Stimulated activated CD8-positive, alpha-beta memory T cell treated with anti-CD3 and anti-CD28 coated beads, Interleukin-12 subunit alpha, Interleukin-12 subunit beta, amount 100 ng/mL, for 24 hours (primary cell): Measurements from ENCODE around the gene COPS2.

Experiments used
- DNase-seq: peaks from one replicate; pipeline ENCODE4 v3.0.0-alpha.2; 2020; ENCODE audit errors: extremely low read depth

Gene COPS2

DNA sequence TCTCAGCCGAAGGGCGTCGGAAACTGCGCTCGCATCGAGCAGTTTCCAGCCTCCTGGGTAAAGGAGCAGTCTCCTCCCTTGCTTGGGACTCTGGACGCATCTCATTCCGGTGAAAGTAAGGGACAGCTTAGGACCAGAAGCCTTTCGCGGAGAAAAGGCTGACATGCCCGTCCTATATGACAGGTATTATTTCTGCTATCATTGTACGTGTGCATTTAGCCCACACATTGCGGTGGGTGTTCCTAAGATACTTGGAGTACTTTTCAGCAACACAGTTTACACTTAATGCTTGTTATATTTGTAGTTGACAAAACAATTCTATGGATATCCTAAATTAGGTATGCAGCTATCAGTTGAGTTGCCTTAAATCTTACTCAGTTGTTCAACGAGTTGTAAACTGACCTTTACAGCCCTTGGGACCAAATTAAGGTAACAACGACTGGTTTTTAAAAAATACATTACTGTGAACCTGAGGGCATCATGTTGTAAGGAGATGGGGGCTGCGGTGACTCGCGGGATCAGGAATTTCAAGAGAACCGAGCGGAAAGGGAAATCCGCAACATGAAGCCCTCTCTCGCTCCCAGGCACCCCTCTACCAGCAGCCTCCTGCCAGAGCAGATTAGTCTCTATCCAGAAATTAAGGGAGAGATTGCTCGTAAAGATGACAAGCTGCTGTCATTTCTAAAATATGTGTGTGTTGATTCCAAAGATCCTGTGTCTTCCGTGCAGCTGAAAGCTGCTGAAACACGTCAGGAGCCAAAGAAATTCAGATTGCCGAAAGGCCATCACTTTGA lies 632 bp upstream of the COPS2 start:
- no peak for DNase-seq

DNA sequence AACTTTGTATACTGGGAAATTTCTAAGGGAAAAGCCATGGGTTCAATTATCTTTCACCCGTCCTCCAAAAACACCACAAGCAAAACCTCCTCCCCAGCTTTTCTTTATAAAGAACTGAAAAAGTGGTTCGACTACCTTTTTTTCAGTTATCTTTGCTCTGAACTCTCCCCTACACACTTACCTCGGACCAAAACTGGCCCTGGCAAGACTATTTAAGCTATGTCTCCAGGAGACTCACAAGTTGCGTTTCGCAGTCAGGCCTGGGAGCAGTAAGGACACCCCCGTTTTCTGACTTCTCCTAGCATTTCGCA lies 645 bp downstream of the COPS2 start:
- no peak for DNase-seq

DNA sequence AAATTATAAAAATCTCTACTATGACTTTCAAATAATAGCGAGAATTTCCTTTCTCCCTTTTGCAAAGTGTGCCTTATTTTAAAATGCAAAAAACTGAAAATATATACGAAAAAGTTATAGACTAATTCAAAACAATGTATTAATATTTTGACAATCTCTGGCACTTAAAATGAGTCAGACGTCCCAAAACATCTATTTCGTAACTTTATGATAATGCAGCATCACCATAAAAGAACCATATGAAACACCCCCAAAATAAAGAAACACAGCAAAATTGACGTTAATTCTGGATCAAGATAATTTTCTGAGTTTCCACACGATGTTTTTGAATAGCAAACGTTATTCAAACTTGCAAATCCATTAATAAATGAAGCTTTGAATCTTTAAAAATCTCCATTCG lies 1.0 kb downstream of the COPS2 start:
- DNase-seq: no peak

DNA sequence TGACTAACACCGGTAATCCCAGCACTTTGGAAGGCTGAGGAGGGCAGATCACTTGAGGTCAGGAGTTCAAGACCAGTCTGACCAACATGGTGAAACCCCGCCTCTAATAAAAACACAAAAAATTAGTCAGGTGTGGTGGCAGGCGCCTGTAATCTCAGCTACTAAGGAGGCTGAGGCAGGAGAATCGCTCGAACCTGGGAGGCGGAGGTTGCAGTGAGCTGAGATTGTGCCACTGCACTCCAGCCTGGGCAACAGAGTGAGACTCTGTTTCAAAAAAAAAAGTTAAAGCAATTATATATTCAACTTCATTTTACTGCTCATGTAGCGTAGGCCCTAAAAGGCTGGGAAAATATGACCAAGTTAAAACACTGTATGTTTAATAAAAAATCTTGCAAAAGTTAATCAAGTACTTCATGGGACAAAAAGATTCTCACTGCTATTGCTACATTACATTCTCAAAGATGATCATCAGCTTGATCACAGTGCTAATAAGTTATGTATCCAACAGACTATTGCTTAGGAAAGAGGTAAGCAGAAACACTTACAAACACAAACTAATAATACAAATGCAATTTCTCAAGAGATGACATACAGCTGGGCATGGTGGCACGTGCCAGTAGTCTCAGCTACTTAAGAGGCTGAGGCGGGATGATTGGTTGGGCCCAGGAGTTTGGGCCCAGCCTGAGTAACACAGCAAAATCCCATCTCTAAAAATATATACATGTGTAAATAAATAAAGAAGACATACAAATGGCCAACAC lies 2.7 kb downstream of the COPS2 start:
- no peak for DNase-seq

DNA sequence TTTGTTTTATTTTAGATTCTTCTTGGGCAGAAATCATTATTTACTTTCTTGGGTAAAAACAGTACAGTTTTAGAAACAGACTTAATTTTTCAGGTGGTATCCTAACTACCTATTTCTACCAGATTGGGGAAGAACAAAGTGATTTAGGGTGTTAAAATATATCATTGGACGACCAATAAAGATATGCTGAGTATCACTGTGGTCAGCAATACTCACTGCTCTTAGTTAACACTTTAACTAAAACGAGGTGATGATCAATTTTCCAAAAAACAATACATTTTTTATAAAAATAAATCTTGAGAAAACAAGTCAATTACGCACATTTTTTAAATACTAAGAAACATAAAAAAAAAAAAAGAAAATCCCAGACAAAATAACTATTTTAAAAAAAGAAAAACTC lies 3.6 kb downstream of the COPS2 start:
- no peak for DNase-seq

DNA sequence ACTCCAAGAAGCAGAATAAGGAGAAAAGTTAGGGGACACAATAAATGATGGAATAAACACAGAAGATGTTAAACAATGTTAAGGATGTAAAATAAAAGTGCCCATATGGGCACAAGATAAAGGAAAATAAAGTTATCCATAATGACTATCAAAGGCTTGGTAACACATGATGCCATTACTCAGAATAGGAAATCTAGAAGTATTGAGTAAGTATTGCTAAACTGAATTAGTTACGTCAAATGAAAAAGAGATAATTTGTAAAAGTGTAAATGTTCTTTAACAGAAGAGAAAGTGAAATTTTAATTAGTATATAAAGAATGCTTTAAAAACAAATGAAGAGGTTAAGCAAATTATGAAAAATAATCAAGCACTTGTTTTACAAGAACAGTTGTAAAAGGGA lies 6.7 kb downstream of the COPS2 start:
- DNase-seq: no peak

DNA sequence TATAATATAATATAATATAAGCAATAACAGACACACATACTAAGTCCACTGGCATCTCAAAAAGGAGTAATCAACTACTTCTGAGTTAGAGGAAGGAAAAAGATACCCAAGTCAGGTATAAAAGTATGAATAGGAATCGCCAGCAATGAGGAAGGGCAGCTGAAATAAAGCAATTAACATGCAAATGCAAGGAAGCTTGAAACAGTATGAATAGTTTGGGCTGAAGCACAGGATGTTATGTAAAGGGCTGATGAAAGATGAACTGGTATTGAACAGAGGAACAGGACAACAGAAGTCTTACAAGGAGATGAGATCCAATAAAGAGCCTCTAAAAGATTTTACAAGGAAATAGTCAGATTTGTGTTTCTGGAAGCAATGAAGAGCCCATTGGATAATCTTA lies 7.1 kb downstream of the COPS2 start:
- DNase-seq: no peak

DNA sequence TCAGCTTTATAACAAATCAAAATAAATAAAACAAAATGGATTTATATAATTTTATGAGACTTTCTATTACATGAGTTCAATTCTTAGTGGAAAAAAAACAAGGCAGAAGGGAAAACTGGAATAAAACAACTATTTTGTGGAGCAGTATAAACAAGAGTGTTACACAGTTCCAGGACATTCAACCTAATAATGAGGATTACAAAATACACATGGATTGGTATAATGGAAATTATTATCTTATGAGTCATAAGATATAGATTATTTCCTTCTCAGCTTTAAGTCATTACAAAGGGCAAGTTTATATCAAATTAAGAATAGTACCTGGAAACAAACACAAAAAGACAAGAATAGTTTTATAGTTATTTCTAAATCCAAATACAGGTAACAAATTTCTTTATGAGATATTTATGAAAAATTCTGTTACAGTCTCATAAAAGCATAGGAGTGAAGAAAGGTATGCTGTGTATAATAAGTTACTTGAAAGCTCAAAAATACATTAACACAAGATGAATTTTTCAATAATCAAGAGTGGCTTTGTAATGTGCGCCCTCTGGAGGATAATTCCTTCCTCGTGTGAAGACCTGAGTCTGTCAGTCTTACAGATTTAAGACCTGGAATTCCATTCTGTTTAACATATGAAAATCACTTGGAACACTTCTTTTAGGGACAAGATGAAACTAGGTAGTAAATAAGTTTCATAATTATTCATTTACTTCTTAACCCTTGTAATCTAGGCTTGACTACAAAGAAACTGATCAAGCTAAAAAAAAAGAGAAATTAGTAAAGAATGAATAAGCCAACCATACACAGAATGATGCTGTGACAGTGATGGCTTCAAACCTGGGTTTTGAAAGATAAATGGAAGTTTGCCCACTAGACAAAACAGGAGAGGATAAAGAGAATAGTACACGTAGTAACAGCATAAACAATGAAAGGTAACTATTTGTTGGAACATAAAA lies 9.5 kb downstream of the COPS2 start:
- no peak for DNase-seq

DNA sequence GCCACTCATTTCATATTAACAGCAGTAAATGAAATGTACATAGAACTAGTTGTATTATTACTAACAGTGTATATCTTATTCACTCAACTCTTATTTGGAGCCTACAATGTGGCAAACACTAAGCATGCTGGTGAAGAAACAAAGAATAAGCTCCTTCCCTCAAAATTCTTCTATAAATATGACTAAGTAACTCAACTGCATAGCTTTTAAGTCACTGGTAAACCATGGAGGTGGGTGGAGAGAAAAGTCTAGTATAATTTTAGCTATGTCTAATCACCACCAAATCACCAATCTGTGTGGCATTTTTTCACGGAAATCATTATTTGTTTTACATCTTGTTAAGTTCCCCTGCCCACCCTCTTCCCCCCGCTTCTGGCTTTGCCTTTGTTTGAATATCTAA lies 17.5 kb downstream of the COPS2 start:
- no peak for DNase-seq

DNA sequence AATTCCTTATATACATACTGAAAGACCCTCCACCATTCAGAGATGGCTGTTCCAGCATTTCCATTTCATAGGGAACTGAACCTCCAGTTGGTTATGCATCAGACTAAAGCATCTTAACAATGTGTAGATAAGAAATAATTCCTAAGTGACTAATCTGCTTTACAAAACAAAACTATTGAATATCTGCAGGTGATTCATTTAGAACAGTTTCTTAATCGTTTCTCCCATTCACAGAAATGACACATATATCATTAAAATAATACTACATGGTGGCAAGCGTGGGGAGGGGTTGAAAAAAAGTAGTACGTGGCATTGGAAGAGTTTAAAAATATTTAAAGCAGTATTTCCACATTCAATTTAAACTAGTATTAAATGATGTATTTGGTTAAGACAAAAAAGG lies 19.5 kb downstream of the COPS2 start:
- no peak for DNase-seq

DNA sequence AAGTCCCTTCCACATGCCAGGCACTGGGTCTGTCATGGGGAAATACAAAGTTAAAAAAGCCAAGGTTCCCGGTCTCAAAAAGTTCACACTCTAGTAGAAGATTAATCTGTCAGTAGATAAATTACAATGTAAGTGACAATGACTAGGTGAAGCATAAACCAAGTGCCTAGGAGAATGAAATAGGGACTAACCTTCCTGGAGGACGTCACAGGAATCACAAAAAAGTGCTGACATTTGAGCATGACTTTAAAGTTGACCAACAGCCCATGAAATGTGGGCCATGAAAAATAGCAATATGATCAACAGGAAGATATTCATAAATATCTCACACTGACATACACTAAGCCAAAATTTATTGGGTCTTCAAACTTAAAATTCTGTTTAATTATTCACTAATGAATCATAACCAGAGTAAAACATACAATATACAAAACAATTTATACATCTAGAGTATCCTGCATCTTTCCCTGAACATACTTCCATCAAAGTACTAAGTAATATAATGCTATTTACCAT lies 20.0 kb downstream of the COPS2 start:
- no peak for DNase-seq

DNA sequence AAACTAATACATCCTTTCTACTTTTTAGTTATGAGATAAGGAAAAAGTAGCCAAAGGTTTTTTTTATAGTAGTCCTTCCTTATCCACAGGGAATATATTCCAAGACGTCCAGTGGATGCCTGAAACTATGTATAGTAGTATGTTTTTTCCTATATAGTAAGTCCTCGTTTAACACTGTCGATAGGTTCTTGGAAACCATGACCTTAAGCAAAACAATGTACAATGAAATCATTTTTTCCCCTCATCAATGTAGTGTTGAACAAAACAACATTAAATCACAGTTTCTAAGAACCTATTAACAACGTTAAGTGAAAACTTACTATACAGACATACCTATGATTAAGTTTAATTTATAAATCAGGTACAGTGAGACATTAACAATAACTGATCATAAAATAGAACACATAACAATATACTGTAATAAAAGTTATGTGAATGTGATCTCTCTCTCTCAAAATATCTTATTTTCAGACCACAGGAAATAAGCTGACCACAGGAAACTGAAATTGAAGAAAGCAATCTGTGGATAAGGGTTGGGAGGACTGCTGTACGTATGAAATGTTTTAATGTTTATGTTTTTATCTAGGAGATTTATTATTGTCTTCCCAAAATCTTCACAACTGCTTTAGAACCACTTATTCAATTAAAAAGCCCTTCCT lies 20.6 kb downstream of the COPS2 start:
- DNase-seq: no peak

DNA sequence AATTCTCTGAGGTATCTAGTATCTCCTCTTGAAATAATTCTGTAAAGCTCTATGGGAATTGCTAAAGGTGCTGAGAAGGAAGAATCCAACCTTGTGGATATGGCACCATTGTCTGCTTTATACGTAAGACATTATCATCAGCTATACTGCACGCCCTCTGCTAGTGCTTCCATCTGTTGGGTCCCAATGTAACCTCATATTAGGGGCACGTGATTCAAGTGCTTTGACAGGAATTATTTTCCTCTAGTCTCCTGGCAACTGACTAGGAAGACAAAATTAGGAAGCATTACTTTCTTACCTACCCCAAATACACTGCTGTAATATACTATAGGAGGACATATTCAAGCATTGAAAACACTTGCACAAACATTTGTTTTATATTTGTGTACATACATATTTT lies 24.0 kb downstream of the COPS2 start:
- DNase-seq: no peak

DNA sequence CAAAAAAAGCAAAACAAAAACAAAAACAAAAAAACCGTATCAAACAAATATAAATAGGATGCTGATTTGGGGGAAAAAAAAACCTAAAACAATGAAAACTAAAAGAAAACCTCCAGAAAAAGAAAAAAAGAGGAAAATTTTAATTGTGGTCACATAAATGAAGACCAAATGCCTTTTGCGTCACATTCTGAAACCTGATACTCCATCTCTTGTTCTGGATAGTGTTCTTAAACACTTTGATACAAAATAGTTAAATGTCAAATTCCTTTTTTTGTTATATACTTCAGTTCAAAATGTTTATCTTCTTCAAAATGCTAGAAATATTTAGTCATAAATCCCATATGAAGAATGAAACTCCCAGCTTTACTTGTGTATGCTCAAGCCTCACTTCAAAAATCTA lies 31.0 kb downstream of the COPS2 start:
- DNase-seq: no peak

DNA sequence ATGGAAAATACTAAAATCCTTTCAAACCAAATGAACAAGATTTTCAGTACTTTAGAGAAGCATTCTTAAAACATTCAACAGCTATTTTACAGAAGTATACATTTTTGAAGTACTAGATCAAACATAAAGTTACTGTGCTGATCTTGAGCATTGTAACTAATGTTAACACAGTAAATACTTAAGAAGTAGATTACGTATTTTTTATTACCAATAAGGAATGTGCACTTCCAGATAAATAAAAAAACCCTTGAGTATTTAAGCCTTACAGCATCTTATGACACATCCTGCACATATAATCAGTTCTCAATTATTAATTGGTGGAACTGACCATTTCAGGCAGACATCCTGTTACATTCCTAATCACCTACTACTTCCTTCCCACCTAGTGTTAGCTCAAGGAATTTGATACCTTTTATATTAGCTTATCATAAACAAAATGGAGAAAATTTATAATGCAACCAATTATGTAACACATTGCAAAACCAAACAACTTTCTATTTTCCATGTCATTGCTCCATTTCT lies 32.8 kb downstream of the COPS2 start:
- DNase-seq: no peak

DNA sequence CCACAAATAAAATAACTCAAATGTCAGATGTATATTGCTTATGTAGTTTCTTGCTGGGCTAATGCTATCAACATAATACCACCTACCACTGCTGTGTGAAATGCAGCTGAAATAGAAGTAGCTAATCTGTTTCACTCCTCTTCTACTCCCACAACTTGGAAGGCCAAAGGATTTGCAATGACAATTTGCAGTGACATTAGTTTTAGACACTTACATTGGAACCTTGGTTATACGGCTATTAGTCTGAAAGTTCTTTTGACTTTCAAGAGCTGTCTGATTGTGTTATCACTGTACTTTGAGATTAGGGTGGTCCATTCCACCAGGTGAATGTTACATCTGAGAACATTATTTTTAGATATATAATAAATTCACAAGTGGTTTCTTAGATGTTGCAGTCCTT lies 33.5 kb downstream of the COPS2 start:
- DNase-seq: no peak

DNA sequence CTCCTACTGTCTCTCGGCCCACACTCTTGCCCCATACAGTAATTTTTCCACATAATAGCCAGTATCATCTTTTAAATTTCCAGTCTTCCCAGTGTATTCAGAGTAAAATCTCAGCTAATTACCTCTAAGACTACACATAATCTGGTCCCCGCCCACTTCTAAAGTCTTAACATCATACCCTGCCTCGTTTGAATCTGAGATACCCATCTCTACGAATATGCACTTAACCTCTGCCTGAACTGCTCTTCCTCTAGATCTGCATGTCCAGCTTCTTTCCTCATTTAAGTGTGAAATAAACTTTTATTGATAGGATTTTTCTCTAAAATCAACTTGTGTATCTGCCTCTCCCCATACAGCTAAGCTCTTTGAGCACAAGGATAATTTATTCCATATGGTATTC lies 34.6 kb downstream of the COPS2 start:
- DNase-seq: no peak

DNA sequence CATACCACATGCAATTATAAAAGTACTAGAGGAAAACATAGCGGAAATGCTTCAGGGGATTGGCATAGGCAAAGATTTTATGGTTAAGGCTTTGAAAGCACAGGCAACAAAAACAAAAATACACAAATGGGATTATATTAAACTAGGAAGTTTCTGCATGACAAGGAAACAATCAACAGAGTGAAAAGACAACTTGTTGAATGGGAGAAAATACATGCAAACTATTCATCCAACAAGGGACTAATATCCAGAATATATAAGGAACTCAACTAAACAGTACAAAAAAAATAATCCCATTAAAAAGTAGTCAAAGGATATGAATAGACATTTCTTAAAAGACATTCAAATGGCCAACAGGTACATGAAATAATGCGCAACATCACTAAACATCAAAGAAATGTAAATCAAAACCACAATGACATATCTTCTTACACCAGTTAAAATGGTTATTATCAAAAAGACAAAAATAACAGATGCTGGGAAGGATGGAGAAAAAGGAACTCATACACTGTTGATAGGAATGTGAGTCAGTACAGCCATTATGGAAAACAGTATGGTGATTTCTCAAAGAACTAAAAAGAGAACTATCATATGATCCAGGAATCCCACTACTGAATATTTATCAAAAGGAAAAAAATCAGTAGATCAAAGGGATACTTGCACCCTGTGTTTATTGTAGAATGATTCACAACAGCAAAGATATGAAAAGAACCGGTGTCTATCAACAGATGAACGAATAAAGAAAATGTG lies 39.1 kb downstream of the COPS2 start:
- DNase-seq: no peak

DNA sequence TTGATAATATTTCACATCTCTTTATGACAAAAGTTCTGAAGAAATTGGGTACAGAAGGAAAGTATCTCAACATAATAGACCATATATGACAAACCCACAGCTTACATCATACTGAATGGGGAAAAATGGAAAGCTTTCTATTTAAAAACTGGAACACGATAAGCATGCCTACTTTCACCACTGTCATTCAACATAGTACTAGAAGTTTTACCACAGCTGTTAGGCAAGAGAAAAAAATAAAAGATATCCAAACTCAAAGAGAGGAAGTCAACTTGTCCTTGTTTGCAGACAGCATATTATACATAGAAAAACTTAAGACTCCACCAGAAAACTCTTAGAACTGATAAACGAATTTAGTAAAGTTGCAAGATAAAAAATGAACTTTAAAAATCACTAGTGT lies 40.3 kb downstream of the COPS2 start:
- no peak for DNase-seq

DNA sequence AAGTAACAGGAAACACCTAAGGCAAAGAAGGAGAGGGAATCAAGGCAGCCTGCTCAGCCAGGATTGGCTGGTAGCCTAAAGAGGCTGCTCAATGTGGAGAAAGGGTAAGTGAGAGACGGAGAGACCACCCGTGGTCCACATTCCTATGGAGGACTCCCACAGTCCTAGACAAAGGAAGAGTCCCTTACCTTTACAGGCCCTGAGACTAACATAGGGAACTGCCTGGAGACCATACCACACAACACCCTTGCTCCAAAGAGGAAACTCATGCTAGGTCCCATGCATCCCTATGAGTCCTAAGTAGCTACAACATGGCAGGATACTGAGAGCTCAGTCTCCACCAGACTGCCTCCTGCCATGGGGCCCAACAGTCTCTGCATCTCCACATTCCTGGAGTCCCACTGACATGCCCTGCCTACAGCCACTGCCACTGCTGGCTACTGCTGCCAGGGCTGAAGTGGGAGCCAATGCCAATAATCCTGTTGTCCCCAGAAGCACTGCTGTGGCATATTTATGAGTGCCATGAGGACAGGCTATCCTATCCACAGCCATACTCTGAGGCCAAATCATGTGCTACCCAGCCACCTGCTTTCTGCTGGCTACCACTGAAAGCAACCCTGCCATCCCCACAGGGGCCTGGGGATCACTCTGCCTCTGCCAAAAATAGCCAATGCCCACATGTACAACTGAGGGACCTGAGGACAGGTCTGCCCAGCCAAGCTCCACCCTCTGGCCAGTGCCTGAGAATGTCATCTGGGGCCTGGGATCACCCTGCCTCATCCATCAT lies 45.0 kb downstream of the COPS2 start:
- no peak for DNase-seq
